ENCODE results near the gene GNPTAB. TPM values are rescaled to one million over a fixed set of nuclear protein-coding genes. Genes with fewer than 3 reads are reported as not detected.

The GNPTAB gene
- total RNA-seq, 4 donors from 2014 or later = 27.1 to 91.6 (median 31.3) TPM

- TF ChIP-seq POLR2A (IDR thresholded peaks at IDR 0.05) = no peak
- TF ChIP-seq, protein P1, sequence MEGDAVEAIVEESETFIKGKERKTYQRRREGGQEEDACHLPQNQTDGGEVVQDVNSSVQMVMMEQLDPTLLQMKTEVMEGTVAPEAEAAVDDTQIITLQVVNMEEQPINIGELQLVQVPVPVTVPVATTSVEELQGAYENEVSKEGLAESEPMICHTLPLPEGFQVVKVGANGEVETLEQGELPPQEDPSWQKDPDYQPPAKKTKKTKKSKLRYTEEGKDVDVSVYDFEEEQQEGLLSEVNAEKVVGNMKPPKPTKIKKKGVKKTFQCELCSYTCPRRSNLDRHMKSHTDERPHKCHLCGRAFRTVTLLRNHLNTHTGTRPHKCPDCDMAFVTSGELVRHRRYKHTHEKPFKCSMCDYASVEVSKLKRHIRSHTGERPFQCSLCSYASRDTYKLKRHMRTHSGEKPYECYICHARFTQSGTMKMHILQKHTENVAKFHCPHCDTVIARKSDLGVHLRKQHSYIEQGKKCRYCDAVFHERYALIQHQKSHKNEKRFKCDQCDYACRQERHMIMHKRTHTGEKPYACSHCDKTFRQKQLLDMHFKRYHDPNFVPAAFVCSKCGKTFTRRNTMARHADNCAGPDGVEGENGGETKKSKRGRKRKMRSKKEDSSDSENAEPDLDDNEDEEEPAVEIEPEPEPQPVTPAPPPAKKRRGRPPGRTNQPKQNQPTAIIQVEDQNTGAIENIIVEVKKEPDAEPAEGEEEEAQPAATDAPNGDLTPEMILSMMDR (IDR thresholded peaks at IDR 0.05) = no peak
Observed at GRCh38 chr12:101855976-101856375, 25.2 kb upstream of the GNPTAB start.

DNA sequence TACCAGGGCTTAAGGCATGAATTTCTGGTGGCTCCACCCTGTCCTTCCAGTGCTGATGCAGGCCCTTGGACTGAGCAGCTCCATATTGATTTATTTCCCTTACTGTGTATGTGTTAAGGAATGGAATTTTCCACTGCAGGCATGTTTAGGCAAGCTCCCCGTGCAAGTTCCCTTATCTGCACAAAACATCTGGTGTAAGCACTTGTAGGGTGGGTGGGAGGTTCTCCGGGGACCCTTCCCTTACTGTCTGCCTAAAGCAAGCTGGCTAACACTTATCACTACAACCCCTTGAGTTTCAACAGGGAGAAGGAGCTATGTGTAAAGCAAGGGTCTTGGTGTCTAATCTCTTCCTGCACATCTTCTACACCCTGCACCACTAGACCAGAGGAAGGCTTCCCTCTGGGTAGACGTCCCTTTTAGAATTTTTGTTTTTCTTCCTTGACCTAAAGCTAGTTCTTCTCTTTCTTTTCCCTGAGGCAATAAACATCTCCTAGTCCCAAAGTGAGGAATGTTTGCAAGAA, 24.7 kb upstream of the GNPTAB start:
- no peaks in the 10 kb centered on the region for H3K27me3 ChIP-seq
- no peak for DNase-seq
- H3K27ac ChIP-seq = no peak overlapping the region
- no peak overlapping the region for H3K4me3 ChIP-seq
- H3K4me1 ChIP-seq = peaks cover 0 to 8% (median 0%) of the 10 kb centered on the region in 4 donors
- H3K36me3 ChIP-seq = no peaks in the 10 kb centered on the region
- TF ChIP-seq, protein P1 (IDR thresholded peaks at IDR 0.05) = no peak
- TF ChIP-seq POLR2A (IDR thresholded peaks at IDR 0.05) = no peak
- no peaks in the 10 kb centered on the region for H3K9me3 ChIP-seq

More at GRCh38 chr12:101855976-101856375, 25.2 kb upstream of the GNPTAB start:
- Histone ChIP-seq H3K9me3 (no peaks in the 10 kb centered on the region), H3K27ac (no peak overlapping the region), H3K27me3 (no peaks in the 10 kb centered on the region), H3K4me1 (peaks cover 0 to 8% (median 0%) of the 10 kb centered on the region in 4 donors), H3K36me3 (no peaks in the 10 kb centered on the region), H3K4me3 (no peak overlapping the region)
- DNase-seq = no peak

GRCh38 chr12:101854747-101855146, 24.0 kb upstream of the GNPTAB start:
- no peaks in the 10 kb centered on the region for H3K9me3 ChIP-seq

DNA sequence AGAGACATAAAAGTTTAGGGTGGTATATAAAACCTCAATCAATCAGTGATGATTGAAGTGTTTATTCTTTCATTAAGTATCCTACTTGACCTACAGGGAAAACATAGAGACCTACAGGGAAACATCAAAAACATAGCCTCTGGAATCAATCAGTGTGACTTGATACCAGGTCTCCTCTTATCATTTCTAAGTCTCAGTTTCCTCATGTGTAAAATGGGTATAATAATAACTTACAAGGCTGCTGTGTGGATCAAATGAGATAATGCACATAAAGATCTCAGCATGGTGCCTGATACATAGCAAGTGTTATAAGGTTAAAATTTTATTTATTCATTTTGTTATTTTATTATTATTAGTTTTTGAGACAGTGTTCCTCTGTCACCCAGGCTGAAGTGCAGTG, 22.2 kb upstream of the GNPTAB start:
- H3K27me3 ChIP-seq = no peaks in the 10 kb centered on the region
- peaks cover 0 to 8% (median 0%) of the 10 kb centered on the region in 4 donors for H3K4me1 ChIP-seq
- no peak for DNase-seq
- no peak for TF ChIP-seq POLR2A (IDR thresholded peaks at IDR 0.05)
- TF ChIP-seq, protein P1 (IDR thresholded peaks at IDR 0.05) = no peak
- H3K9me3 ChIP-seq = no peaks in the 10 kb centered on the region
- H3K27ac ChIP-seq = no peak overlapping the region
- H3K4me3 ChIP-seq = no peak overlapping the region
- H3K36me3 ChIP-seq = no peaks in the 10 kb centered on the region

More at GRCh38 chr12:101854747-101855146, 24.0 kb upstream of the GNPTAB start:
- no peaks in the 10 kb centered on the region for H3K36me3 ChIP-seq
- no peaks in the 10 kb centered on the region for H3K27me3 ChIP-seq
- TF ChIP-seq, protein P1 (IDR thresholded peaks at IDR 0.05) = no peak
- TF ChIP-seq POLR2A (IDR thresholded peaks at IDR 0.05) = no peak
- no peak overlapping the region for H3K4me3 ChIP-seq
- peaks cover 0 to 8% (median 0%) of the 10 kb centered on the region in 4 donors for H3K4me1 ChIP-seq
- H3K27ac ChIP-seq = no peak overlapping the region
- peak in 1 of 3 donors; percentile 36 for DNase-seq

- no peaks in the 10 kb centered on the region for H3K4me1 ChIP-seq
- TF ChIP-seq, protein P1 (IDR thresholded peaks at IDR 0.05) = no peak
- TF ChIP-seq POLR2A (IDR thresholded peaks at IDR 0.05) = no peak
- no peaks in the 10 kb centered on the region for H3K36me3 ChIP-seq
- H3K9me3 ChIP-seq = no peaks in the 10 kb centered on the region
- no peak for DNase-seq
- H3K4me3 ChIP-seq = no peak overlapping the region
- no peak overlapping the region for H3K27ac ChIP-seq
- H3K27me3 ChIP-seq = no peaks in the 10 kb centered on the region
Observed at GRCh38 chr12:101850199-101850598, 19.4 kb upstream of the GNPTAB start.
